Measurements from ENCODE around the gene NMBR.
"Not testable (repeated sequence)": the region's sequence is repeated elsewhere in the genome, so short reads cannot be mapped to it uniquely, and the experiment has no call there.

NMBR gene

DNA sequence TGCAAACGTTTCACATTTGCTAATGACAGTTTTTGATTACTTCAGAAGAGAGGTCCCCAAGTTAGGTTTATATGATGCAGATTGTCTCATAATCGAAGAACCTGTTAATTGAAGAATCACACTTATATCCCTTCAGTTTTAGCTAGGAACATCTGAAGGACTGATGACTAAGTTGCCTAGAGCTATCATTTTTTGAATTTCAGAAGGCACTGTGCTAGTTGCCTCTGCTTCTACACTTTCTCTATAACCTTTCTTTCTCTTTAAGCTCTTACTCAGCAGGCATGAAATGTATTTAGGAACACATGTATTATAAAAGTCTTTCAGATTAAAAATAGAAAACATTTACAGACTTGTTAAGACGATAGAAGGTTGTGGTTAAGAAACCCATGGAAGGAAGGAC lies 28.6 kb downstream of the NMBR start:
- Mint-ChIP-seq H3K4me3 (no peak overlapping the region), H3K27me3 (peaks cover 8% of the 10 kb centered on the region), H3K27ac (no peak overlapping the region), H3K4me1 (no peaks in the 10 kb centered on the region), H3K9me3 (no peaks in the 10 kb centered on the region), H3K36me3 (no peaks in the 10 kb centered on the region)
- ATAC-seq, result no peak

DNA sequence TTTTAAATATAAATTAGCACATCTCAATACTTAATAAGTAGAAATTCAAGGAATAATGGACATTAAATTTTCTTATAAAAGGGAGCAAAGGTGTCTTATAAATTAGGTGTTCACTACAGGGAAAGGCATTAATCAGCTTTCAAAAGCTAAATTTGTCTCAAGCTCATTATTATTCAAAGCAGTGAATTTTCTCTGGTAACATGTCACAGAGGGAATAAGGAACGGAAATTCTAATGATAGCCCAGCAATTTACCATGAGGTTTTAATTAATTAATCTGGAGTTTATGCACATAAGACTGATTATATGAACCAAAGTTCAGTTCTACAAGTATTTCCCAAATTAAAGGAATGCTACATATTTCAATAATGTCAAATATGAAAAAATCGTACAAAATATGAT lies 29.6 kb downstream of the NMBR start:
- peaks cover 8% of the 10 kb centered on the region for H3K27me3 Mint-ChIP-seq
- no peaks in the 10 kb centered on the region for H3K9me3 Mint-ChIP-seq
- no peaks in the 10 kb centered on the region for H3K4me1 Mint-ChIP-seq
- no peak for ATAC-seq
- H3K27ac Mint-ChIP-seq, result no peak overlapping the region
- H3K36me3 Mint-ChIP-seq, result no peaks in the 10 kb centered on the region
- no peak overlapping the region for H3K4me3 Mint-ChIP-seq

DNA sequence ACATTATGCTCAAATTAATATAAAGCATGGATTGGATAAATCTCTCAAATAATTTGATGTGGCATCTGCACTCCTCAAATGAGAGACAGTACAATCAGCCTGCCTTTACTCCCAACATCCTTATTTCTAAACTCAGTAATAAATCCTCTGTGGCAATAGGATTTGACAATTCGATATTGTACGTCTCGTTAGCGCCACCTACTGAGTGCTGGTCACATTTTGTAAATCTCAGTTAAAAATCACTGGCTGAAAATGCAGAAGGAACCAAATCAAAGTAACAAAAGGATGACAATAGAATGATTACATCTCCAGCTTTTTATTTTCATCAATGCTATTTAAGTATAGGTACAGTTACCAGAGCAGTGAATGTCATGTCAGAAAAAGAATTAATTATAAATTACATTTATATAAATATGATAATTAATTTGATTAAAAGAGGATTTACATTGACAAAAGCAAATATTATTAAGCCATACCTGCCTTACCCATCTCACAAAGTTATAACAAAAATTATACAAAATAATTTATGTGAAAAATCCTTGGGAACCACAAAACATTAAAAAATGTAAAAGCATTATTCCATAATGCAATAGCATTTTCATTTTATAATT lies 34.4 kb downstream of the NMBR start:
- no peaks in the 10 kb centered on the region for H3K27me3 Mint-ChIP-seq
- ATAC-seq, result no peak
- H3K4me3 Mint-ChIP-seq, result no peak overlapping the region
- H3K9me3 Mint-ChIP-seq, result no peaks in the 10 kb centered on the region
- no peaks in the 10 kb centered on the region for H3K36me3 Mint-ChIP-seq
- H3K27ac Mint-ChIP-seq, result no peak overlapping the region
- H3K4me1 Mint-ChIP-seq, result no peaks in the 10 kb centered on the region

DNA sequence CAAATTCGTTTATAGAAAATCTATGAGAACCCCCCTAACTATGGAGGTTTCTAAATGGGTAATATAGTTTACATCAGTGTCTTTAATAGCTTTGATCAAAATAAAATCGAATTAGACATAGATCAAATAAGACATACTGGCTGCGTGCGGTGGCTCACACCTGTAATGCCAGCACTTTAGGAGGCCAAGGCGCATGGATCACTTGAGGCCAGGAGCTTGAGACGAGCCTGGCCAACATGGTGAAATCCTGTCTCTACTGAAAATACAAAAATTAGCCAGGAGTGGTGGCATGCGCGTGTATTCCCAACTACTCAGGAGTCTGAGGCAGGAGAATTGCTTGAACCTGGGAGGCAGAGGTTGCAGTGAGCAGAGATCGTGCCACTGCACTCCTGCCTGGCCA lies 36.1 kb downstream of the NMBR start:
- H3K4me1 Mint-ChIP-seq, H3K9me3 Mint-ChIP-seq, H3K27me3 Mint-ChIP-seq, H3K27ac Mint-ChIP-seq, H3K36me3 Mint-ChIP-seq, H3K4me3 Mint-ChIP-seq, ATAC-seq: not testable (repeated sequence)

DNA sequence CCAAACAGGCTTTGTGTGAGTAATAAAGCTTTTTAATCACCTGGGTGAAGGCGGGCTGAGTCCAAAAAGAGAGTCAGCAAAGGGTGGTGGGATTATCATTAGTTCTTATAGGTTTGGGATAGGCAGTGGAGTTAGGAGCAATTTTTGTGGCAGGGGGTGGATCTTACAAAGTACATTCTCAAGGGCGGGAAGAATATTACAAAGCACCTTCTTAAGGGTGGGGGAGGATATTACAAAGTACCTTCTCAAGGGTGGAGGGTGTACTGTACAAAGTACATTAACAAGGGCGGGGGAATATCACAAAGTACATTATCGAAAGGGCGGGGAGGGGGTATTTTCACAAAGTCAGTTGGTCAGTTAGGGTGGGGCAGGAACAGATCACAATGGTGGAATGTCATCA lies 42.1 kb downstream of the NMBR start:
- not testable (repeated sequence) for H3K4me3 Mint-ChIP-seq, H3K4me1 Mint-ChIP-seq, H3K9me3 Mint-ChIP-seq, ATAC-seq, H3K27me3 Mint-ChIP-seq, H3K36me3 Mint-ChIP-seq, H3K27ac Mint-ChIP-seq

DNA sequence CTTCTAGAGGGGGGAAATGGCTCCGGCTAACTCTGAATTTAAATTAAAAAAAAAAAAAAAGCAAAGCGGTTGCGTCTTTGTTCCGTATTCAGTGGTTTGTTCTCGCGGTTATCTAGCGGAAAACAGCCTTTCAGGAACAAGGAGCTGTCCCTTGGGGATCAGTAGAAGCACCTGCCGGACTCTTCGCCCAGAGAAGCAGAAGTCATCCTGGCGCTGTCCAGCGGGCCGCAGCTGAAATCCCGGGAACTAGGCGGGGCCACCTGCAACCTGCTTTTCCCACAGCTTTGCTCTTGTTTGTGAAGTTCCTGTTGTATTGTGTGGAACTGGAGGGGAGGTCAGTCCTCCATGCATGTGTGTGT lies 58.1 kb downstream of the NMBR start:
- H3K27ac Mint-ChIP-seq, result no peak overlapping the region
- ATAC-seq, result no peak
- peaks cover 19% of the 10 kb centered on the region for H3K27me3 Mint-ChIP-seq
- no peaks in the 10 kb centered on the region for H3K4me1 Mint-ChIP-seq
- no peaks in the 10 kb centered on the region for H3K9me3 Mint-ChIP-seq
- no peak overlapping the region for H3K4me3 Mint-ChIP-seq
- H3K36me3 Mint-ChIP-seq, result no peaks in the 10 kb centered on the region

DNA sequence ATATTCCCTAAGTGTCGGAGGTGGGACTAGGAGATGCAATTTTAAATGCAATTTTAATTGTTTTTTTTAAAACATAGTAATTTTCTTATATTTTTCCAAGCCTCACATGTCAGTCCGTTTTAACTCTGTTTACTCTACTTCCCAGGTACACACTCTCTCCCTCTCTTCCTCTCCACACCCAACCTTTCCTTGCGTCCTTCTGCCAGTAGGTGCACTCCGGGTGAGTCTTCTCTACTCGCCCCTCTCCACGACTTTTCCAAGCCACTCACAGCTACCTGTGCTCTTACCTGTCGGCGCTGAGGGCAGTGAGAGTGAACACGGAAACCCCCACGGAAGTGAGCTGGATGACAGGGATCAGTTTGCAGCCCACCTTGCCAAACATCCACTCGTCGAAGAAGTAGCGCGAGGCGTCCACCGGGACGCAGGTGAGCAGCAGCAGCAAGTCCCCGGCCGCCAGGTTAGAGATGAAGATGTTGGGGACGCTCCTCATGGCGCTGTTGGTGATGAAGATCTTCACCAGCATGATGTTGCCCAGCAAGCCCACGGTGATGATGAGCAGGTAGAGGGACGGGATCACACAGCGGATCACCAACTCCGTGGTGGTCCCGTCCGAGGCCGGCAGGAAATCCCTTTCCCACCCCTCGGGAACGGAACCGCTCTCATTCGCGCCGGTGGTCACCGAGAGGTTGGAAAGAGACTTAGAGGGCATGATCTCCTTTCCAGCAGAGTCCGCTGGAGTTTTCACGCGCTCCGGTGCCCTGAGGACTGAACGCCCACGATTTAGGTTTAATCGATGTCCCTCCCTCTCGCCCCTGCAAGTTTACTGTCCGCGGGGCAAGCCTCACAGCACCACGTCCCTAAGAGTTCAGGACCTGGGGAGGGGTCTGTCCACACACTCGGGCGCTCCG lies 58.7 kb downstream of the NMBR start:
- Mint-ChIP-seq H3K4me3 (no peak overlapping the region), H3K27me3 (peaks cover 19% of the 10 kb centered on the region), H3K36me3 (no peaks in the 10 kb centered on the region), H3K27ac (no peak overlapping the region), H3K9me3 (peaks cover 5% of the 10 kb centered on the region), H3K4me1 (no peaks in the 10 kb centered on the region)
- ATAC-seq, result no peak

DNA sequence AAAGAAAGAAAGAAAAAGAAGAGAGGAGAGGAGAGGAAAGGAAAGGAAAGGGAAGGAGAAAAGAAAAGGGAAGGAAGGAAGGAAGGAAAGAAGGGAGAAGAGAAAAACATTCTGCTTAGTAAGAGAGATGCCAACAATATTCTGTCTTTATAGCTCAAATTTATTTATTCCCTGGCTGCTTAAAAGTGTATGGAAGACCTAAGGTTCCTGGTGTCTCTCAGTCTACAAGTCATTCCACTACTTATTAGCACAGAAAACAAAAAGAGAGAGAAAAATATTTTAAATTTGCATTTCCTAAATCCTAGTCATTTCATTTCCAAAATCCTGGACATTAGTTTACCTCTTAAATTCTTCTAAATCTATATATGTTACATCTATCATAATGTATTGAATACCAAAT lies 67.8 kb downstream of the NMBR start:
- no peak overlapping the region for H3K27ac Mint-ChIP-seq
- H3K9me3 Mint-ChIP-seq, result peaks cover 5% of the 10 kb centered on the region
- no peak overlapping the region for H3K4me3 Mint-ChIP-seq
- ATAC-seq, result no peak
- no peaks in the 10 kb centered on the region for H3K4me1 Mint-ChIP-seq
- H3K36me3 Mint-ChIP-seq, result no peaks in the 10 kb centered on the region
- no peaks in the 10 kb centered on the region for H3K27me3 Mint-ChIP-seq

DNA sequence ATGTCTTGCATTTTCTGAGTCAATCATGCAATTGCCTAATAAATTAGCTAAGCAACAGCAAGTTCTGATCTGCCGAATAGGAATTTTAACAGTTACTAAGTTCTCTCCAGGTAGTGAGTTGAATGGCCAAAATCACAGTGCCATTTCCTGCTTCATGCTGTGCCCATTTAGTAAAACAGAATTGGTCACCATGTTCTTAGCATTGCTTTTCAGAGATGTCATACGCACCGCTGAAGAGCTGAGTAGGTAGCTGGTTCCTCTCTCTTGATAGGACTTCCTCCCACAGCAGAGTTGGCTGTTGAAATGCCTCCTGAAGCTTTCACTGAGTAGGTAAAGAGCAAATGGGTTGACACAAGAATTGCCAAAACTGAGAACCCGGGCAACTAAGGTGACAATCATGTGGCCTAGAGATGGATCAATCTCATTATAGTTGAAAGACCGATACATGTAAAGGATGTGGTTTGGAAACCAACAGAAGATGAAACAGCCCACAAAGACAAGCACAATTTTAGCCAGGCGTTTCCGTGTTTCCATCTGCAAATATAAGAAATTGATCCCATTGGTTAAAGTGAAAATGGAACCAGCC lies 71.3 kb downstream of the NMBR start:
- no peaks in the 10 kb centered on the region for H3K4me1 Mint-ChIP-seq
- H3K4me3 Mint-ChIP-seq, result no peak overlapping the region
- no peak for ATAC-seq
- H3K27me3 Mint-ChIP-seq, result no peaks in the 10 kb centered on the region
- peaks cover 6% of the 10 kb centered on the region for H3K9me3 Mint-ChIP-seq
- H3K36me3 Mint-ChIP-seq, result no peaks in the 10 kb centered on the region
- no peak overlapping the region for H3K27ac Mint-ChIP-seq

DNA sequence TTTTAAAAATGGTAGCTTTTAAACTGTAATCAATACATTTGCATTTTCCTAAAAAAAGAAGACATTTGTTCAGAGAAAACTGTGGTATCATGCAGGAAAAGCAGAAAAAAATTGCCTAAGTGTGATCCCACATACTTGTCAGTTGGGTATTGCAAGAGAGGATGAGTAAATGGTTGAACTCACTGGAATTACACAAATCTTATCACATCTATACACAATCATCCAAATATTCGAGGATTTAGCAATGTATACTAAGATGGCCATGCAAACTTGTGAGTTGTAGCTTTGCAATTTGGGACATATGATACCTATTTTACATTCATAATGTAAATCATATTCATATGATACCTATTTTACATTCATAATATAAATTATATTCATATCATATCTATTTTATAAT lies 72.4 kb downstream of the NMBR start:
- H3K4me1 Mint-ChIP-seq, result no peaks in the 10 kb centered on the region
- no peak overlapping the region for H3K4me3 Mint-ChIP-seq
- H3K27ac Mint-ChIP-seq, result no peak overlapping the region
- H3K36me3 Mint-ChIP-seq, result no peaks in the 10 kb centered on the region
- peaks cover 6% of the 10 kb centered on the region for H3K9me3 Mint-ChIP-seq
- no peaks in the 10 kb centered on the region for H3K27me3 Mint-ChIP-seq
- no peak for ATAC-seq

DNA sequence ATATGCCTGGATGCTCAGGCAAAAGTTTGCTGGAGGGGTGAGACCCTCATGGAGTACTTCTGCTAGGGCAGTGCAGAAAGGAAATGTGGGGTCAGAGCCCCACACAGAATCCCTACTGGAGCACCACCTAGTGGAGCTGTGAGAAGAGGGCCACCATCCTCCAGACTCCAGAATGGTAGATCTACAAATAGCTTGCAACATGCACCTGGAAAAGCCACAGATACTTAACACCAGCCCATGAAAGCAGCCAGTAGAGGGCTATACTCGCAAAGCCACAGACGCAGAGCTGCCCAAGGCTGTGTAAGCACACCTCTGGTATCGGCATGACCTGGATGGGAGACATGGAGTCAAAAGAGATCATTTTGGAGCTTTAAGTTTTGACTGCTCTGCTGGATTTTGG lies 74.9 kb downstream of the NMBR start:
- H3K9me3 Mint-ChIP-seq, result peaks cover 6% of the 10 kb centered on the region
- no peaks in the 10 kb centered on the region for H3K36me3 Mint-ChIP-seq
- H3K27me3 Mint-ChIP-seq, result no peaks in the 10 kb centered on the region
- no peaks in the 10 kb centered on the region for H3K4me1 Mint-ChIP-seq
- no peak overlapping the region for H3K27ac Mint-ChIP-seq
- no peak for ATAC-seq
- no peak overlapping the region for H3K4me3 Mint-ChIP-seq

DNA sequence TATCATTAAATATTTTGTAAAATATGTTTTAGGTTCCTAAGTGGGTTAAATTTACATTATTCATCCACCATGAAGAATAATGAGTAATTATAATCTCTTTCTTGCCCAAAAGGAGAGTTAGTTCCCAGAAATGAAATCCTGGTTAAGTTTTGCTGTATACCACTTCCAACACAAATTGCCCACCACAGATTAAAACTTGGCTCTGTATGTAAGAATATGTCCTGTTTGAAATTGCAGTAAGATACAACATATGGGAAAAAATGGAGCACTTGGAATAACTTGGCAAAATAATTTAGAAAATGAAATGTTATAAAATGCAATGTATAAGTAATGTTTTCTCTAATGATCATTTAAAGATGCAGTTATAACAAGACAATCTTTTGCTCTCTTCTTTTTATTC lies 78.5 kb downstream of the NMBR start:
- Mint-ChIP-seq H3K27me3 (no peaks in the 10 kb centered on the region), H3K36me3 (no peaks in the 10 kb centered on the region), H3K9me3 (peaks cover 6% of the 10 kb centered on the region), H3K4me1 (no peaks in the 10 kb centered on the region), H3K4me3 (no peak overlapping the region), H3K27ac (no peak overlapping the region)
- ATAC-seq, result no peak

DNA sequence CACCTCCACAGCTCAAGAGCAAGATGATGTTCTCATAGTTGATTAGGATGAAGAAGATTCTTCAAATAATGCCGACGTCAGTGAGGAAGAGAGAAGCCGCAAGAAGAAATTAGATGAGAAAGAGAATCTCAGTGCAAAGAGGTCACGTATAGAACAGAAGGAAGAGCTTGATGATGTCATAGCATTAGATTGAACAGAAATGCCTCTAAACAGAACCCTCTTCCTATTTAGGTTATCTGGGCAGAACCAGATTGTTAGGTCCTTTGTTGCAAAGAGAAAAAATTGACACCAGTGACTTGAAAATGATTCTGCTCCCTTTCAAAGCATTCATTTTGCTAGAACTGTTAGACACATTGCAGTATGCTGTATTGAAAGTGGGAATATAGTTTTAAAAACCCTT lies 84.1 kb downstream of the NMBR start:
- not testable (repeated sequence) for H3K36me3 Mint-ChIP-seq, H3K4me1 Mint-ChIP-seq, ATAC-seq, H3K27me3 Mint-ChIP-seq, H3K4me3 Mint-ChIP-seq, H3K9me3 Mint-ChIP-seq, H3K27ac Mint-ChIP-seq

DNA sequence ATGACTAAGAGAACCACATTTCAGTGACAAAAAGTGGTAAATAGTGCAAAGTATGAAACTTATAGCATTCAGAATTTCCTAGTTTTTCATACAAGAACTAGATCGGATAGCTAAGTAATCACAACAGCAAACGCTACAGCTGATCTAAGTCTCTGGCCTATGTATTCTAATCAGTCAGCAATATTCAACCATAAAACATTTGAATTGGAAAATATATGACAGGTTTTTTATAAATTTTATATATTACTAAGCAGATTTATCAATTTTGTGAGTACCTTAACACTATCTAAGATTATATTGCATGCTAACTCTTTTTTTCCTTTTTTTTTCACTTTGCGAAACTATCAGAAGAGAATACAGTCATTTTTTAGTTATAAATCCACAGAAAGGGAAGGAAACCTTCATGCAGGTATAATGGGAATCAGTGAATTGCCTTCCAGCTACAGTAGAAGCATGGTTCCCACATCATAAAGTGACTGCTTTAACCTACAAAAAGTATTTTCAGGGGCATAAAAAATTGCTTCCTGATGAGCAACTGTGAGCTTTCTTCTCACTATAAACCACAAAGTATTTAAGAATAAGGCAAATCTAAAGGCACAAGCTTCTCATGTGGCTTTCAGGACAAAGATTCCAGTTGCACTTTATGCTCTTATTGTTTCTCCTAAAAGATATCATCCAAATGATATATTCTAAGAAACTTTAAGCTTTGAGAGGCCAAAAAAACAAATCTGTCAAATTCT lies 88.2 kb downstream of the NMBR start:
- no peaks in the 10 kb centered on the region for H3K4me1 Mint-ChIP-seq
- no peak for ATAC-seq
- no peaks in the 10 kb centered on the region for H3K9me3 Mint-ChIP-seq
- no peak overlapping the region for H3K4me3 Mint-ChIP-seq
- no peaks in the 10 kb centered on the region for H3K36me3 Mint-ChIP-seq
- H3K27me3 Mint-ChIP-seq, result no peaks in the 10 kb centered on the region
- H3K27ac Mint-ChIP-seq, result no peak overlapping the region

DNA sequence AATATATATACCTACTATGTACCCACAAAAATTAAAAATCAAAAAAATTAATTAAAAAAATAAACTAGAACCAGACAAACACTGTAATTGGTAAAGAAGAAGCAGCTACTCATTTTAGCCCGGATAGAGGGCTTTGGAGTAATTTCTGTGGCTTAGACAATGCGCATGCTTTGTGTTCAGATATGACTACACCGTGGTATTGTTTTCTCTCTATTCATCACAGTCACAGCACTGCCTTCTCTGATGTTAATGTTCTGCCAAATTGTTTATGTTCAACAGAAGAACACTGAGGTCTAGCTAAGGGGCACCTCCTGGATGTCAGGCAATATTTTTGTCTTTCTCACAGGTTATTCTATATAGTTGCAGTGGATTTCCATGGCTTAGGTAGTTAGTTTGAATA lies 91.7 kb downstream of the NMBR start:
- no peaks in the 10 kb centered on the region for H3K4me1 Mint-ChIP-seq
- no peaks in the 10 kb centered on the region for H3K36me3 Mint-ChIP-seq
- ATAC-seq, result no peak
- peaks cover 16% of the 10 kb centered on the region for H3K9me3 Mint-ChIP-seq
- no peak overlapping the region for H3K4me3 Mint-ChIP-seq
- no peak overlapping the region for H3K27ac Mint-ChIP-seq
- no peaks in the 10 kb centered on the region for H3K27me3 Mint-ChIP-seq

All from stimulated activated memory B cell treated with anti-CD40 and anti-IgM and Interleukin-4, amounts not matched to agents 10 μg/mL and 1 μg/mL and 100 μg/mL, for 72 hours (primary cell).